Natural killer cell (primary cell): Measurements from ENCODE around the gene WNT7A. TPM values are rescaled to one million over a fixed set of nuclear protein-coding genes. Genes with fewer than 3 reads are reported as not detected.

Experiments used
- ATAC-seq, 3 donors: fragments of 150-1000 bp in 2 of 3; fragments of 200-7000 bp in 1 of 3; cut with Tn5 transposase; 1 replicate in 1 of 3; 2 replicates in 2 of 3; pipeline ENCODE4 v1.10.0; 2021; ENCODE audit warnings: mild to moderate bottlenecking in 2 of 3, moderate library complexity in 2 of 3
- DNase-seq, 2 donors: peaks; one replicate each; pipeline versions ENCODE4 v3.0.0 to v3.0.0-alpha.2; 2013 to 2021; ENCODE audit warnings: mixed read lengths in 1 of 2
- H3K27ac ChIP-seq: one replicate; pipeline ENCODE4 v1.5.1; 2013; ENCODE audit warnings: mild to moderate bottlenecking, low read length
- H3K27me3 ChIP-seq: one replicate; pipeline ENCODE4 v1.6.1; 2013; ENCODE audit warnings: low read length; ENCODE audit not compliant: control insufficient read depth, insufficient read depth
- H3K36me3 ChIP-seq: one replicate; pipeline ENCODE4 v1.6.1; 2013; ENCODE audit warnings: low read length; ENCODE audit not compliant: control insufficient read depth, insufficient read depth
- H3K4me1 ChIP-seq: one replicate; pipeline ENCODE4 v1.6.1; 2013; ENCODE audit warnings: low read length; ENCODE audit not compliant: control insufficient read depth, insufficient read depth
- H3K4me3 ChIP-seq: one replicate; pipeline ENCODE4 v1.5.1; 2013; ENCODE audit warnings: low read length
- H3K9me3 ChIP-seq: one replicate; pipeline ENCODE4 v1.6.1; 2013; ENCODE audit warnings: low read length; ENCODE audit not compliant: control insufficient read depth, insufficient read depth
- H3K27ac Mint-ChIP-seq, 2 donors: one replicate each; pipeline ENCODE4 v1.8.0; 2022; ENCODE audit warnings: mild to moderate bottlenecking in 2 of 2, mixed read lengths in 2 of 2, moderate library complexity in 1 of 2
- H3K27me3 Mint-ChIP-seq, 2 donors: one replicate each; pipeline ENCODE4 v1.8.0; 2022; ENCODE audit warnings: low read depth in 2 of 2, mixed read lengths in 2 of 2
- H3K36me3 Mint-ChIP-seq: one replicate; pipeline ENCODE4 v1.8.0; 2022; ENCODE audit warnings: mixed read lengths
- H3K4me1 Mint-ChIP-seq, 2 donors: one replicate each; pipeline ENCODE4 v1.8.0; 2022; ENCODE audit warnings: mixed read lengths in 2 of 2
- H3K4me3 Mint-ChIP-seq: one replicate; pipeline ENCODE4 v1.8.0; 2022; ENCODE audit warnings: mild to moderate bottlenecking, moderate library complexity, mixed read lengths
- H3K9me3 Mint-ChIP-seq, 2 donors: one replicate each; pipeline ENCODE4 v1.8.0; 2022; ENCODE audit warnings: mixed read lengths in 2 of 2
- whole genome bisulfite sequencing: methylation state at CpG from one replicate; pipeline ENCODE4 v1.1.7; 2013; ENCODE audit warnings: missing lambda C conversion rate; ENCODE audit not compliant: insufficient coverage; 5-methylcytosine and 5-hydroxymethylcytosine counted together
- intact Hi-C: fragments of 100-400 bp; cut with micrococcal nuclease; formaldehyde crosslinking; loops from one replicate; pipeline ENCODE4 v1.14.2; 2022
- total RNA-seq, 4 donors: library from RNA; stranded (reverse); fragments of 120-200 nt in 1 of 4; gene quantifications; one replicate each; pipeline versions ENCODE4 v1.2.3 to v1.2.4, GENCODE V29; 2013 to 2022
- TF ChIP-seq, protein P1 (sequence below): fragments of 200-600 bp; IDR thresholded peaks from one replicate; pipeline ENCODE4 v1.8.0; 2022; ENCODE audit warnings: antibody characterized with exemption

Gene WNT7A
- total RNA-seq, 3 donors from 2014 or later (not counting 1 experiment from before 2014, with no cell fraction given), result 0.18 to 0.45 TPM; not detected in 1

DNA sequence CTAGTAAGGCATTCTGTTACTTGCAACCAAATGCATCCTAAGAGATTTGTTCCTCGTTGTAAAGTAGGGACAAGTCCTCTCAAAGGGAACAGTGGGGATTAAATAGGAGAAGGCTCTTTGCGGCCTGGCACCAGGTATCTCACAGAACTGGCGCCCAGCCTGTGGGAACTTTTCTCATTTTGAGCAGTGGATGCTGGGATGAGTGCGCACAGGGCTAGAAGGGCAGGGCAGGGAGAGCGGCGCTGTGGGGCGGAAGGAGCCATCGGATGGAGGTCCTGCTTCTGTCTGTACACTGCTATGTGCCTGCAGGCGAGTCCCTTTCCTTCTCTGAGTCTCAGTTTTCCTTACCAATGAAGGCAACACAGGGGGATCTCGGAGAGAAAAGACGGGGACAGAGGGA is 50.6 kb downstream of the WNT7A start:
- H3K4me3 ChIP-seq, result no peak overlapping the region

DNA sequence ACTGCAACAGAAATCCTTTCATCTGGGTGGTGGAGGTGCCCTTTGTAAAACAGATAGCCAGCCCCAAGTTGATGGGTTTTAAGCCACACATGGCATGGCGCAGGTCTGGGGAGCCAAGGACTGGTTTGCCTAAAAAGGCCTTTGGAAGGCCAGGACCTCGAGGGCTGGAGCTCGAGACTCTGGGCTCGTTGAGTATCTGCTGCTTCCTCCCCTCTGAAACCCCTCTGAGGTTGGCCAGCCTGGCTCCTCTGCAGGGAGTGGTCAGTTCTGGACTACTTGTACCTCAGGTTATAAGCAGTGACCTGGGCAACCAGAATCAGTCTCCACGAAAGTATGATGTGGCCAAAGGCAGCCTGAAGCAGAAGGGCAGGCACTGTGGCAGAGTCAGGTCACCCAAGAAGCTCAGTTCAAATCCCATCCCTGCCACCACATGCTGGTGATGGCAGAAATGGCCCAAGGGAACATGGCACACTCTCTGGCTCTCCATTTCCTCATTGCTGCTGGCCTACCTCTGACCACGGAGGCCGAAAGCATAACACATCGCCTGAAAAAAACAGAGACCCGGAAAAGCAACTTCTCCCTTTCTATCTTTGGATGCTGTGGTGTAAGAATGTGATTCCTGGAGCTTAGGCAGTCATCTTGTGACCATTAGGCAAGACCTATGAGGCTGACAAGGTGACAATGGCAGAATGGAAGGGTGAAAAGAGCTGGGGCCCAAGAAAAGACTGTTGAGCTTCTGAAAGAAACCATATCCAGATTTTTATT is 51.2 kb downstream of the WNT7A start:
- Mint-ChIP-seq H3K36me3 (no peaks in the 10 kb centered on the region), H3K27ac (no peak overlapping the region), H3K4me1 (peaks cover 0 to 6% of the 10 kb centered on the region in 2 donors), H3K9me3 (no peaks in the 10 kb centered on the region), H3K4me3 (no peak overlapping the region), H3K27me3 (peaks cover 0 to 7% of the 10 kb centered on the region in 2 donors)
- Histone ChIP-seq H3K9me3 (no peaks in the 10 kb centered on the region), H3K27me3 (no peaks in the 10 kb centered on the region), H3K27ac (no peak overlapping the region), H3K4me3 (no peak overlapping the region), H3K4me1 (no peaks in the 10 kb centered on the region), H3K36me3 (no peaks in the 10 kb centered on the region)
- ATAC-seq, result no peak
- no peak for DNase-seq
- TF ChIP-seq, protein P1, sequence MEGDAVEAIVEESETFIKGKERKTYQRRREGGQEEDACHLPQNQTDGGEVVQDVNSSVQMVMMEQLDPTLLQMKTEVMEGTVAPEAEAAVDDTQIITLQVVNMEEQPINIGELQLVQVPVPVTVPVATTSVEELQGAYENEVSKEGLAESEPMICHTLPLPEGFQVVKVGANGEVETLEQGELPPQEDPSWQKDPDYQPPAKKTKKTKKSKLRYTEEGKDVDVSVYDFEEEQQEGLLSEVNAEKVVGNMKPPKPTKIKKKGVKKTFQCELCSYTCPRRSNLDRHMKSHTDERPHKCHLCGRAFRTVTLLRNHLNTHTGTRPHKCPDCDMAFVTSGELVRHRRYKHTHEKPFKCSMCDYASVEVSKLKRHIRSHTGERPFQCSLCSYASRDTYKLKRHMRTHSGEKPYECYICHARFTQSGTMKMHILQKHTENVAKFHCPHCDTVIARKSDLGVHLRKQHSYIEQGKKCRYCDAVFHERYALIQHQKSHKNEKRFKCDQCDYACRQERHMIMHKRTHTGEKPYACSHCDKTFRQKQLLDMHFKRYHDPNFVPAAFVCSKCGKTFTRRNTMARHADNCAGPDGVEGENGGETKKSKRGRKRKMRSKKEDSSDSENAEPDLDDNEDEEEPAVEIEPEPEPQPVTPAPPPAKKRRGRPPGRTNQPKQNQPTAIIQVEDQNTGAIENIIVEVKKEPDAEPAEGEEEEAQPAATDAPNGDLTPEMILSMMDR, result no peak
- WGBS, result 86% methylated on average over 9 of the region's 9 CpGs
- intact Hi-C loops, result no loop called here

More for the DNA sequence above, 50.6 kb downstream of the WNT7A start:
- Histone ChIP-seq H3K36me3 (no peaks in the 10 kb centered on the region), H3K4me1 (no peaks in the 10 kb centered on the region), H3K27ac (no peak overlapping the region), H3K27me3 (no peaks in the 10 kb centered on the region), H3K9me3 (no peaks in the 10 kb centered on the region)
- TF ChIP-seq, protein P1, result no peak
- Mint-ChIP-seq H3K27me3 (peaks cover 0 to 10% of the 10 kb centered on the region in 2 donors), H3K4me3 (no peak overlapping the region), H3K27ac (no peak overlapping the region), H3K4me1 (peaks cover 0 to 6% of the 10 kb centered on the region in 2 donors), H3K36me3 (no peaks in the 10 kb centered on the region), H3K9me3 (no peaks in the 10 kb centered on the region)
- DNase-seq (no peak), ATAC-seq (no peak)
- intact Hi-C loops, result no loop called here
- 90% methylated on average over 11 of the region's 11 CpGs for WGBS

DNA sequence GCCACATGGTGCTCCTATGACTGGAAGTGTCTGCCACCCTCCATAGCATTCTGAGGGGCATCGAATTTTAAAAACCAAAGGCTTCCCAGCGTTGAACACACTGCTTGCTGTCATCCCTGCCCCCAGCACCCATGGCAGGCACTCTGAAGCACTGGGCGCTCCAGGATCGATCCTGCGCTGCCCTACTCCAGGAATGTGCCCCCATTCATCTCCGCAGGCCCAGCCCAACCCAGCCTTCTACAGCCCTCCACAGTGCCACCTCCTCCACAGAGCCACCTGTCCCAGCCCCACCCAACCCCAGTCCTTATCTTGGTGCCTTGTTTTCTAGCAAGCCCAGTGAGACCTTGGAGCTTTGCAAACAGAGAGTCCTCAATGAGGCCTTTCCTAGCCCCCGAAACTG is 52.2 kb downstream of the WNT7A start:
- Histone ChIP-seq H3K9me3 (no peaks in the 10 kb centered on the region), H3K4me3 (no peak overlapping the region), H3K4me1 (no peaks in the 10 kb centered on the region), H3K27ac (no peak overlapping the region), H3K36me3 (no peaks in the 10 kb centered on the region), H3K27me3 (no peaks in the 10 kb centered on the region)
- ATAC-seq (no peak), DNase-seq (no peak)
- Mint-ChIP-seq H3K4me1 (peaks cover 0 to 6% of the 10 kb centered on the region in 2 donors), H3K27me3 (peaks cover 0 to 7% of the 10 kb centered on the region in 2 donors), H3K36me3 (no peaks in the 10 kb centered on the region), H3K4me3 (no peak overlapping the region), H3K27ac (no peak overlapping the region), H3K9me3 (no peaks in the 10 kb centered on the region)
- intact Hi-C loops, result no loop called here
- TF ChIP-seq, protein P1, result no peak
- WGBS, result 86% methylated on average over 7 of the region's 7 CpGs
